ENCODE measurements around the gene TBC1D4. TPM values are rescaled to one million over a fixed set of nuclear protein-coding genes. Genes with fewer than 3 reads are reported as not detected.

The TBC1D4 gene
- total and polyA plus RNA-seq, 9 of the 15 experiments (the other 6 are each of a cell fraction or from before 2014, with no cell fraction given): 2.8 to 12.3 (median 7.0) TPM

- TF ChIP-seq, protein P1, sequence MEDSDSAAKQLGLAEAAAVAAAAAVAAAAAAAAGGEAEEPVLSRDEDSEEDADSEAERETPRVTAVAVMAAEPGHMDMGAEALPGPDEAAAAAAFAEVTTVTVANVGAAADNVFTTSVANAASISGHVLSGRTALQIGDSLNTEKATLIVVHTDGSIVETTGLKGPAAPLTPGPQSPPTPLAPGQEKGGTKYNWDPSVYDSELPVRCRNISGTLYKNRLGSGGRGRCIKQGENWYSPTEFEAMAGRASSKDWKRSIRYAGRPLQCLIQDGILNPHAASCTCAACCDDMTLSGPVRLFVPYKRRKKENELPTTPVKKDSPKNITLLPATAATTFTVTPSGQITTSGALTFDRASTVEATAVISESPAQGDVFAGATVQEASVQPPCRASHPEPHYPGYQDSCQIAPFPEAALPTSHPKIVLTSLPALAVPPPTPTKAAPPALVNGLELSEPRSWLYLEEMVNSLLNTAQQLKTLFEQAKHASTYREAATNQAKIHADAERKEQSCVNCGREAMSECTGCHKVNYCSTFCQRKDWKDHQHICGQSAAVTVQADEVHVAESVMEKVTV (CRISPR knock-in tag; IDR thresholded peaks at IDR 0.05): no peak
Observed at GRCh38 chr13:75356421-75356820, 125.5 kb downstream of the TBC1D4 start (continued).

- H3K9ac ChIP-seq (ENCODE audit: insufficient read depth in 1 of 2, low read depth in 2 of 2, low read length in 2 of 2): no peak overlapping the region
- H3K4me1 ChIP-seq (replicated peaks in 1 of 2; ENCODE audit: control insufficient read depth in 2 of 2, insufficient read depth in 2 of 2, low read length in 2 of 2): no peaks in the 10 kb centered on the region
- H3K9me1 ChIP-seq (ENCODE audit: control insufficient read depth, insufficient read depth, low read length): no peaks in the 10 kb centered on the region
- H3K79me2 ChIP-seq (ENCODE audit: control insufficient read depth, insufficient read depth, low read length): no peaks in the 10 kb centered on the region
- H2AFZ ChIP-seq (ENCODE audit: low read depth, low read length): no peak overlapping the region
- ATAC-seq: no peak
- DNase-seq (ENCODE audit: extremely low read depth in 1 of 4, low spot score in 3 of 4): no peak
- H3K27me3 ChIP-seq (ENCODE audit: control insufficient read depth in 2 of 2, insufficient read depth in 2 of 2, low read length in 2 of 2): no peaks in the 10 kb centered on the region
- CTCF ChIA-PET (ENCODE audit: low intra/inter-chr PET ratio): interaction anchor here (0.6 kb wide), 1 partner anchor 97 kb away, joined by 3 read pairs; no protein-coding TSS in a partner anchor
- FAIRE-seq: no peak
- TF ChIP-seq POLR2H (tag; IDR thresholded peaks at IDR 0.05; ENCODE audit: low read depth) (no peak), ZNF316 (IDR thresholded peaks at IDR 0.05) (0 out of 2 replicates have a peak, but pooled peaks have one; percentile 11)
- POLR2A ChIA-PET: no interaction called here
- H4K20me1 ChIP-seq (replicated peaks; ENCODE audit: control insufficient read depth, insufficient read depth, low read length): no peaks in the 10 kb centered on the region
- in situ Hi-C loops (cut with MboI) (no loop called here), intact Hi-C loops (cut with micrococcal nuclease) (no loop called here)
- H3K4me3 ChIP-seq: no peak overlapping the region
- peaks cover 6% of the 10 kb centered on the region; the same call in 1 of the 3 replicates for H3K36me3 ChIP-seq (ENCODE audit: control insufficient read depth, insufficient read depth, low read length)
- no TSS peak for BruUV-seq (replicated peaks)
- H3K9me3 ChIP-seq (replicated peaks; ENCODE audit: control insufficient read depth, insufficient read depth, low read depth, low read length): no peaks in the 10 kb centered on the region
- no peak overlapping the region for H3K4me2 ChIP-seq (ENCODE audit: insufficient read depth, low read length)
- no peak overlapping the region for H3K27ac ChIP-seq (ENCODE audit: extremely low read depth, low read depth, low read length)
Observed at GRCh38 chr13:75355609-75356008, 126.4 kb downstream of the TBC1D4 start.

Data from K562 (cell line).